HEK293T (cell line): Measurements from ENCODE around the gene DUSP5.

Experiments used
- FOXA1 ChIP-seq: fragments of 450-650 bp; IDR thresholded peaks from 2 replicates; pipeline ENCODE4 v1.6.1; 2016; ENCODE audit warnings: mild to moderate bottlenecking
- FOXM1 ChIP-seq: fragments of 450-650 bp; IDR thresholded peaks from 2 replicates; pipeline ENCODE4 v1.6.1; 2017; ENCODE audit warnings: mild to moderate bottlenecking, borderline replicate concordance
- L3MBTL2 ChIP-seq: fragments of 450-650 bp; conservative IDR thresholded peaks from 2 replicates; pipeline ENCODE4 v1.6.1; 2016; ENCODE audit warnings: mild to moderate bottlenecking
- LEF1 ChIP-seq: fragments of 450-650 bp; IDR thresholded peaks from 2 replicates; pipeline ENCODE4 v1.6.1; 2017; ENCODE audit warnings: mild to moderate bottlenecking, borderline replicate concordance
- NFRKB ChIP-seq: fragments of 450-650 bp; IDR thresholded peaks from 2 replicates; pipeline ENCODE4 v1.6.1; 2016; ENCODE audit warnings: mild to moderate bottlenecking, moderate library complexity

- TF ChIP-seq FOXA1 (no peak), NFRKB (no peak), LEF1 (no peak), L3MBTL2 (no peak), FOXM1 (no peak)
Observed at GRCh38 chr10:110471566-110472139, 26.1 kb upstream of the DUSP5 start.
